RPMI7951 (cell line): Measurements from ENCODE around the gene SNX21. TPM values are rescaled to one million over a fixed set of nuclear protein-coding genes. Genes with fewer than 3 reads are reported as not detected.
"Not testable (repeated sequence)": the region's sequence is repeated elsewhere in the genome, so short reads cannot be mapped to it uniquely, and the experiment has no call there.

Experiments
- DNase-seq: peaks from one replicate; pipeline ENCODE4 v3.0.0-alpha.2; 2012; ENCODE audit warnings: low read depth
- total RNA-seq: library from RNA; depleted of rRNA; stranded (reverse); fragments of >200 nt; shearing (Covaris generic); gene quantifications from 2 replicates; pipeline ENCODE4 v1.2.3, GENCODE V29; 2014

The SNX21 gene
- total RNA-seq, 1 experiment from 2014 or later = 54.1 TPM

- DNase-seq = peak; percentile 57
These were observed 9.4 kb upstream of the SNX21 start for GRCh38 chr20:45823949-45824835.

DNA sequence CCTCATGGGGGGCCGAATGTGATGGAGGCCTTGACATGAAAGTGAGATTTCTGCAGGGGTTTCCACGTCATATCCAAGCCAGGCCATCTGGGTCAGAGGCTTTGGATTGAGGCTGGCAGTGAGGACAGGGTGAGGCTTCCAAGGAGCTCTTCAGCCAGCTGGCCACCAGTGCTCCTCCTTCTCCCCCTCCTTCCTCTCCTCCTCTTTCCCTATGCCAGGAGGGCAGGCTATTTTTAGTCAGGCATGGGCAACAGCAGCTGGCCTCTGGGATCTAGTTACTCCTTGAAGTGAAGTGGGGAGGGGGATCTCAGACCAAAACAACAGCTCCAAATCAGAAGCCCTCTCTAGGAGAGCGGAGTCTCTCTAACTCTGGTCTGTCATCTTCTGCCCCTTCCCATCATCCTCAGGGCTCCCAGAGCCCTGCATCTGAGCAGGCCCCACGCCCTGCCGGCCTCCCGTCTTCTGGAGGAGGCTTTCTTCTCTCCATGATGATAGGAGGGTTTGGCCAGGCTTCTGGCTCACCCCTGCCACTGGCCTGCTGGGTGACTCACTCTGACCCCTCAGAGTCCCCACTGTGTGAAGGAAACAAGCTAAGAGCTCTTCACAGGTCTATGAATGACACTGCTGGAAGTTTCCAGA lies 7.1 kb upstream of the SNX21 start:
- peak; percentile 64 for DNase-seq

GRCh38 chr20:45827030-45827652 lies 6.5 kb upstream of the SNX21 start, which contains the start of gene TNNC2:
Gene TNNC2, minus strand, starts transcription at chr20:45827312. Its CDS starts 64 bp downstream, at chr20:45827248.
- no peak for DNase-seq

DNA sequence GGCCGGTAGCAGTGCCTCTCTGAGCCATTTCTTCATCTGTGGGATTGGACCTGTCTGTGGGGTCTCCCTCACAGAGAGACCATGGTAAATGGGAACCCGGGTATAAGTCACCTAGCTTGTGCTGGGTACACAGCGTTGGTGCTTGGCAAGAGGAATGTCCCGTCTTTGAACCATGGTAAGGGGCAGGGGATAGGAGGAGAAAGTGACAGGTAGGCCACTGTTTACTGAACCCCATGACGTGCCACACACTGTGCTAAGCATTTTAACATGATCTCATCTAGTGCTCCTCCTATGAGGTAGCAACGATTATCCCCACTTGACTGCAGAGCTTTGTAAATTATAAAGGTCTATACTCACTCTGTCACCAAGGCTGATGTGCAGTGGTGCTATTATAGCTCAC lies 5.9 kb upstream of the SNX21 start:
- no peak for DNase-seq

- DNase-seq = no peak
These were observed 5.0 kb upstream of the SNX21 start for GRCh38 chr20:45828589-45828988.

DNA sequence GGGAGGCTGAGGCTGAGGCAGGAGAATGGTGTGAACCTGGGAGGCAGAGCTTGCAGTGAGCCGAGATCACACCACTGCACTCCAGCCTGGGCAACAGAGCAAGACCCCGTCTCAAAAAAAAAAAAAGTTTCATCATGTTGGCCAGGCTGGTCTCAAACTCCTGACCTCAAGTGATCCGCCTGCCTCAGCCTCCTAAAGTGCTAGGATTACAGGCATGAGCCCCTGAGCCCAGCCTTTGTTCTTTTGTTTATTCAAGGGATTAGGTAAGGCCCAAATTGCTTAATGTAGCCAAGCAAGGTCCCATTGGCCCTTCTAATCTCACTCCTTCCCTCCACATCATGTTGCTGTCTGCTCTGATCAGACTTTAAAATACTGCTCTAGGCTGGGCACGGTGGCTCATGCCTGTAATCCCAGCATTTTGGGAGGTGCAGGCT lies 3.9 kb upstream of the SNX21 start:
- DNase-seq = not testable (repeated sequence)

DNA sequence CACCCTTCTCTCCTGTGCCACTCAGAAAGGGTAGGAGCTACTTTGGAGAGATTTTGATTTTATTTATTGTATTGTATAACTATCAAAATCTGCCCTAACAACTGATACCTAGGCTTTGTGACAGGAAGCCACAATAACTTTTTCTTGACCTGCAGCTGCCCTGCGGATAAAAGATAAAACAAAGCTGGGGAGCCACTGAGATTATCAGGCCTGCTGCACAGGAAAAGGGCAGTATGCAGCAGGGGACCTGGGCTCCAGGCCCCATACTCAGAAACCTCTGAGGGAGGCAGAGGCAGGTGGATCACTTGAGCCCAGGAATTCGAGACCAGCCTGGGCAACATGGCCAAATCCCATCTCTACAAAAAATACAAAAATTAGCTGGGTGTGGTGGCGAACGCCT lies 980 bp upstream of the SNX21 start:
- DNase-seq = no peak

- DNase-seq = peak; percentile 77
These were observed 541 bp downstream of the SNX21 start for GRCh38 chr20:45833883-45834796.

DNA sequence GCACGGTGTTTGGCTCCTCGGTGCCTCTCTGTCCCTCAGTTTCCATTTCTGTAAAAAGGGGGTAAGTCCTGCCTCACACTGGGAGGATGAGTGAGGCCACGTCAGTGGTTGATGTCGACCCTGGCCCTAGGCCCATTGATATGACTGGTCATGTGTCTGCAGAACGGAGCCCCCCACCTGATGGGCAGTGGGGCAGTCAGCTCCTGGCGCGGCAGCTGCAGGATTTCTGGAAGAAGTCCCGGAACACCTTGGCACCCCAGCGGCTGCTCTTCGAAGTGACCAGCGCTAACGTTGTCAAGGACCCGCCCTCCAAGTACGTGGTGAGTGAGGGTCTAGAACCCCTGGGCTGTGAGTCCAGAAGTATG lies 1.2 kb downstream of the SNX21 start:
- no peak for DNase-seq

GRCh38 chr20:45835329-45835765 lies 1.7 kb downstream of the SNX21 start:
- no peak for DNase-seq

GRCh38 chr20:45835825-45836224 lies 2.2 kb downstream of the SNX21 start:
- DNase-seq = peak; percentile 91

DNA sequence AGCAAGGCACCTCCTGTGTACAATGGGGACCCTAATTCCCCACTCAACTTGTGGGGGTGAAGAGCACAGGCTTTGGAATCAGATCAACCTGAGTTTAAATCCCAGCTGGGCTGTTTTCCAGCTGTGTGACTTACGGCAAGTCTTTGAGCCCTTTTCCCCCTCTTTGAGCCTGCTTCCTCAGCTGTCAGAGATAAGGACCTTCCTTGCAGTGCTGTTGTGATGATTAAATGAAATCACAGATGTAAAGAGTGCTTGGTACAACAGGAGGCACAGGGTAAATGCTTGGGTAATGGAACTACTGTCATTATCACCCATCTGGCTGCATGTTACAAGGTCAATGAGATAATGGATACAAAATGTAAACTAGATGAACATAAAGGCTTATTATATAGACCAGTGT lies 3.2 kb downstream of the SNX21 start:
- no peak for DNase-seq

DNA sequence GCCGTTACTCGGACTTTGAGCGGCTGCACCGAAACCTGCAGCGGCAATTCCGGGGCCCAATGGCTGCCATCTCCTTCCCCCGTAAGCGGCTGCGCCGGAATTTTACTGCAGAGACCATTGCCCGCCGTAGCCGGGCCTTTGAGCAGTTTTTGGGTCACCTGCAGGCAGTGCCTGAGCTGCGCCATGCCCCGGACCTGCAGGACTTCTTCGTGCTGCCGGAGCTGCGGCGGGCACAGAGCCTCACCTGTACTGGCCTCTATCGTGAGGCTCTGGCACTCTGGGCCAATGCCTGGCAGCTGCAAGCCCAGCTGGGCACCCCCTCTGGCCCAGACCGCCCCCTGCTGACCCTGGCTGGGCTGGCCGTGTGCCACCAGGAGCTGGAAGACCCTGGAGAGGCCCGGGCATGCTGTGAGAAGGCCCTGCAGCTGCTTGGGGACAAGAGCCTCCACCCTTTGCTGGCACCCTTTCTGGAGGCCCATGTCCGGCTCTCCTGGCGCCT lies 7.2 kb downstream of the SNX21 start:
- DNase-seq = no peak

DNA sequence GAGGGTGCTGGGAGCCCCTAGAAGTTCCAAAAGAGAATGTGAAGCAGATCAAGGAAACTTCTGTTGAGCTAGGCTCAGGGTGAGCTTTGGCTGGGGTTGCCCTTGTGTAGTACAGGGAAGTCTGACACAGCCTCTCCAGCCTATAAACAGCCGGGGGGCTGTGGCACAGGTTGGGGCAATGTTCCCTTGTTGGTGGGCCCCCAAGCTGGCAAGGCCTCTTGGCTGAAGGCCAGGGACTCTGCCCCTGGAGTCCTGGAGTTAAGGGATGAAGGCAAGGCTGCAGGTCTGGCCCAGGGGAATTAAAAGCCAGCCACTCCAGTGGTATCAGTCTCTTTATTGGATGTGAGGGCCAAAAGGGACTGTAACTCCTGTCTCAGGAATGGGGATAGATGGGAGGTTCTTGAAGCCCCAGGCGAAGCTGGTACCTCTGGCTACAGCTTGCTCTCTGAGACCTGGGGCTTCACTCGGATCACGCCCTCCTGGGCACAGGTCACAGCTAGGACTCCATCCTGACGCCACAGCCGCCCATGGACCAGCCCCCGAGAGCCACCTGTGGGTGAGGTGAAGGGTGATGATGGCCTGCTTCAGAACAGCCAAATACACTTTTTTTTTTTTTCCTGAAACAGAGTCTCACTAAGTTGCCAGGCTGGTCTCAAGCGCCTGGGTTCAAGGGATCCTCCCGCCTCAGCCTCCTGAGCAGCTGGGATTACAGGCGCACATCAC lies 8.0 kb downstream of the SNX21 start:
- DNase-seq = no peak

DNA sequence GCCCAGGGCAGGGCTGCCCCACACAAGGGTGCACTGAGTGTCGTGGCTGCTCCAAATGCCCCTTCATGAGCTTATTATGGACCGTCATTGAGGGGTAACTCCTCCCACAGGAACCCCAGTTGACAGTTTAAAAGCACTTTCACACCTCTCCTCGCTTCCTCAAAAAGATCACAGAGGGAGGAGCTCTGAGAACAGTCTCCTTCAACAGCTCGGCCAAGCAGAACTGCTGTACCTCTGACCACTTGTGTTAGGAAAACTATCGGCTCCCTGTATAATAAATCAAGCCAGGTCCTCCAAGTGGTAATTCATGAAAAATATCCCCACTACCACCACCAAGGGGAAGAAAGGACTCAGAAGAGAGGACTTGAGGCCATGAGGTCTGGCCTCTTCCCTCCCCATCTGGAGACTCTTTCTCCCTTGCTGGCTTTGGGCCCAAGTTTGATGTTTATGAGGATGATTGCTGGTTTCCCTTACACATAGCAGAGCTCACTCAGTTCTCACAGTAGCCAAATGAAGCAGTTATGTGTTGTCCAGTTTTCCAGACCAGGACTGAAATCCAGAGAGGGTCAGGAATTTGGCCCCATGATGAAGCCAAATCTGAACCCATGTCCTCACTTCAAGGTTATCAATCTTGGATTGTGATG lies 8.7 kb downstream of the SNX21 start:
- peak; percentile 47 for DNase-seq

DNA sequence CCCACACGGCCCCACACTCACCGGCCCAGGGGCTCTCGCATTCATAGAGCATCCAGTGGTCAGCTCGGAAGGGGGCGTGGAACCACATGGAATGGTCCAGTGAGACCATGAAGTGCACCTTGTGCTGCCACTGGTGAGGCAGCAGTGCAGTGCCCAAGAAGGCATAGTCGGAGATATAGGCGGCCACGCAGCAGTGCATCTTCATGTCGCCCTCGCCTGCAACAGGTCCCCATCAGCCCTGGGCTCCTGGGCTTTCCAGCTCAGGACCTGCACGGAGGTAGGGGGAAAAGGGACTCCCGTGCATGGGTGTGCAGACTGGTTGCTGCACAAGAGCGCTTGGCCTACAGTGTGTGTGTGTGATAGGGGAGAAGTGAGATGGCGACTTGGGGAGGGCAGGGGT lies 9.9 kb downstream of the SNX21 start:
- DNase-seq = no peak

DNA sequence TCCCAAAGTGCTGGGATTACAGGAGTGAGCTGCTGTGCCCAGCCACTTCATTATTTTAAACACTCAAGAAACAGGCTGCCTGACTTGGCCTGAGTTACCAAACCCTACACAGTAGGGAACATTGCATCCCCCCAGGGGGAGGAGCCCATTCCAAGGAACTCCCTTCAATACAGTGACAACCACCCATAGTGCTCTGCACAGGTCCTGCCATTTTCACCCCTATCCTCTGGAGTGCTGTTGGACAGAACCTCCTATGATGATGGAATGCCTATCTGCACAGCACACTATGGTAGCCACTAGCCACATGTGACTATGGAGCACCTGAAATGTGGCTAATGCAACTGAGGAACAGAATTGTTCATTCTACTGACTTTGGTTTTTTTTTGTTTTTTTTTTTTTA lies 11.9 kb downstream of the SNX21 start:
- no peak for DNase-seq

GRCh38 chr20:45848421-45848820 lies 14.8 kb downstream of the SNX21 start:
- DNase-seq = no peak

GRCh38 chr20:45848969-45849582 lies 15.5 kb downstream of the SNX21 start:
- no peak for DNase-seq

- DNase-seq = no peak
These were observed 16.6 kb downstream of the SNX21 start for GRCh38 chr20:45850238-45850637.
